CD4-positive, alpha-beta T cell treated with Interleukin-10 for 1 hour (primary cell): ENCODE measurements around the gene DALRD3.

Experiments used
- DNase-seq: peaks from one replicate; pipeline ENCODE4 v3.0.0-alpha.2; 2020

Gene DALRD3

DNA sequence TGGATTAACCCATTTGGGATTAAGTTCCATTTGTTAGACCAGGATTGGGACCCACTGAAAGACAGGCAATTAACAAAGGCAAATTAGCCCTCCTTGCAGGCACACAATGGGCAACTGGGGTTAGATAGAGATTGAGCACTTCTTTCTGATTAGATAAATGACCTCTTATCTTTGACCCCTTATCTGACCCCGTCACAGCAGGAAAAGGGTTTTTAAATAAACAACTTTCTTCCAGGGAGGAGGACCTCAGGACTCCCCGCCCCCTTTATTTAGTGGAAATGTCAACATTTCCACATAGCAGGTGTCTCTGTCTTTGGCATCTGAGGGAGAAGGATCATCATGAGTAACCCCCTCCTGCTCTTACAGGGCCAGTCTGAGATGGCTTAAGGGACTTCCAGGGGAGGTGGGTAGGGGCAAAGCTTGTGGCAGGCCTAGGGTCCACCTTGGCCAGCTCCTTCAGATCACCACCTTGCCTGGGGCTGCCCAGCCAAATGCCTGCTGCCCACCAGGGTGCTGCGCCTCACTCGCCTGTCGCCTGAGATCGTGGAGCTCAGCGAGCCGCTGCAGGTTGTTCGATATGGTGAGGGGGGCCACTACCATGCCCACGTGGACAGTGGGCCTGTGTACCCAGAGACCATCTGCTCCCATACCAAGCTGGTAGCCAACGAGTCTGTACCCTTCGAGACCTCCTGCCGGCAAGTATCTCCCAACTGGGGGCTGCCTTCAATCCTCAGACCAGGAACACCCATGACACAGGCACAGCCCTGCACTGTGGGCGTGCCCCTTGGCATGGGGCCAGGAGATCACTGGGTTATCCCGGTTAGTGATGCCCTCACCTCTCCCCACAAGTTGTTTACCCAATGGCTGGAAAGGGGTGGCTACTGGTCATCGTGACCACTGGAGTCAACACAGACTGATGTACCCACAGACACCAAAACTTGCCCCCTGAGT lies 13.8 kb downstream of the DALRD3 start:
- DNase-seq, result no peak

DNA sequence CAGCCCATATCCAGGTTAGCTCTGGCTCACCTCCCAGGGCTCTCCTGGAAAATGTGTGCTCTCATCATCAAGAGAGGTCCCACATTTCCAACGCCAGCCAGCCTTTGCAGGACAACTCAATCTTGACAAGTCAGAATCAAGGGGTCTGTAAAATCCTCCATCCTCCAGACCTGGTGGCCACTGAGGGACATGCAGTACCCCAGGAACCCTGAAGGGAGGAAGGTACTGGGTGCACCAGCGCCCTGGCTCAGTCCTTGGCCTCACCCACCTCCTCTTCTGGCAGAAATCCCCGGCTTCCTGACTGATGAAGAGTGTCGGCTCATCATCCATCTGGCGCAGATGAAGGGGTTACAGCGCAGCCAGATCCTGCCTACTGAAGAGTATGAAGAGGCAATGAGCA lies 17.2 kb downstream of the DALRD3 start:
- no peak for DNase-seq

DNA sequence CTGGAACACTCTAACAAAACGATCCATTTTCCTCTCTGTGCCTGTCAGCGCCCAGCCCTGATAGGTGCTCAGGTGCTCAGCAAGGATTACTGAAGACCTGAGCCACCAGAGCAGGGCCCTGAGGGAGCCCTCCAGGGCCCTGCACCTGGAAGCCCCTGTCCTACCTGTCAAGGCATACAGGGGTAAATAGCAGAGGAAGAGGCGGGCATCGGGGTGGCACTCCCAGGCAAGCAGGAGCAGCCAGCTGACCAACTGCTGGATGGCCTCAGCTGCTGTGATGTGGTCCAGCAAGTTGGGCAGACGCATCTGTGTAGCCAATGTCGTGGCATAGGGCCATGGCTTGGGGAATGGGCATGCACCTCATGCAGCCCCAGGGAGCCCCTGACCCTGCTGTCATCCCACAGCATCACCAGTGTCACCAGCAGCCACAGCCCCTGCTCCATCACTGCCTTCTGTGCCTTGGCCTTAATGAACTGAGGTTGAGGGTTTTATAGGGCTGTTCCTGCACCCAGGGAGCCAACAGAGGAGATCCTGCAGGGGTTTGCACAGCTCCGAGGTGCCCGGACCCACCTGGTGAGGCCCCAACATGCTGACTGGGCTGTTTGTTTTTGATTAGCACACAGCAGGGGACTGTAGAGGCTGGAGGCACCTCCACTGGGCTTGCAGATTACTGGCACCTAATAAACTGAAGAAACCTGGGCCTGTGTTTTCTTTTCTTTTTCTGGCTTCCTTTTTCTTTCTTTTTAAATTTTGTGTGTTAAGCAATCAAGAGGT lies 19.1 kb downstream of the DALRD3 start:
- DNase-seq, result no peak

DNA sequence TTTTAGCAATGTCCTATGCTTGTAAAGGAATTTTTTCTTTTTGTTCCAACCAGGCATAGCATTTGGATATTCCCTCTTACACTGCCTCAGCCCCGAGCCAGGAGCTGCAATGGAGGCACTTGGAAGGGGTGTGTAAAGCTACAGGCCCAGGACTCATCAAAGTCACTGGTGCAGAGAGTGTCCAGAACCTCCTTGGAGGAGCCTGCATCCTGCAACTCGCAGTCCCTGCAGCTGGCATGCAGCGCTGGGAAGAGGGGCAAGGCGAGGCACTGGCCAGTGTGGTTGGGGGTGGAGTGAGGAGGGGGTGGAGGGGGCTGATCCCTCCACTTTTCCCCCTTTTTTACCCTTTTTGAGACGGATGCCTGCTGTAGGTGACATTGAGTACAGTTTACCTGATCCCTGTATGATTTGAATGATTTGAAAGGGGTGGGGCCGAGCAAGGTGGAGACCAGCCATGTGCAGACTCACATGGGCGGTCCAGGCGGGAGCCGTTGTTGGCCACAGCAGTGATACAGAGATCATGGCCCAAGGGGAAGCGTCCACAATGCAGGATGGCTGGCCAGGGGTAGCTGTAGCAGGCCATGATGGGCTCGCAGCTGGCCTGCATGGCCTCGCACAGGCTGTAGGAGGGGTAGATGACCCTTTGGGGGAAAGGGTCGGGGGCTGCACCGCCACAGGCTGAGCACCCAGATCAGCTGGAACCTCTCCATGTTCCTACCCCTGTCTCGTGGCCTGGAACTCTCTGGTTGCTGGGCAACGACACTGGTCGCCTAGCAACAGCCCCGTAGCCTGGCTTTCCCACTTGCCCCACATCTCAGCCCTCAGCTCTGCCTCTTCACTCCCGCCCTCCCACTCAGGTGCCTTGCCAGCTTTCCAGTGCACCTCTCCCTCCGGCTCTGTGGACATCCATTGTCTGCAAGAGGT lies 20.4 kb downstream of the DALRD3 start:
- no peak for DNase-seq

DNA sequence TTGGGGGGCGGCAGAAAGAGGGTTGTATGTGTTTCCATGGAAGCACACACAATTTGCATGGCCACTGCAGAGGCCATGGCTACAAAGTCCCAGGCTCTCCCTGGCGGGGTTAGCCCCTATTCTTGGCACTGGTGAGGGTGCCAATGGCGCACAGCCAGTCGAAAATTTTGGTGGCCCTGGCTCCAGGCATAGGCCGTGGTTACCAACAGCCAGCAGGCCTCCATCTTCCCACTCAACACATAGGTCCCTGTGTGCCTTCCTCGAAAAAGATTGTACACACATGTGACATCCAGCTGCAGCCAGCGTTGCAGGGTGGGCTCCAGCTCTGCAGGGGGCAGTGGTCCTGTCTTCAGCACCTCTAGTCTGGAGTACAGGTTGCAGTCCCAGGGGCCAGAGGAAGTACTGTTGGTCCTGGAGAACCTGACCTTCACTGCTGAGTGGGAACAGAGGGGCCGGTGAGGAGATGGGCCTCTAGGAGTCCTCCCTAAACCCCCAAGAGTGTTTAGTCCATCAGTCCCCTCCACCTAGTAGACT lies 21.2 kb downstream of the DALRD3 start:
- no peak for DNase-seq

DNA sequence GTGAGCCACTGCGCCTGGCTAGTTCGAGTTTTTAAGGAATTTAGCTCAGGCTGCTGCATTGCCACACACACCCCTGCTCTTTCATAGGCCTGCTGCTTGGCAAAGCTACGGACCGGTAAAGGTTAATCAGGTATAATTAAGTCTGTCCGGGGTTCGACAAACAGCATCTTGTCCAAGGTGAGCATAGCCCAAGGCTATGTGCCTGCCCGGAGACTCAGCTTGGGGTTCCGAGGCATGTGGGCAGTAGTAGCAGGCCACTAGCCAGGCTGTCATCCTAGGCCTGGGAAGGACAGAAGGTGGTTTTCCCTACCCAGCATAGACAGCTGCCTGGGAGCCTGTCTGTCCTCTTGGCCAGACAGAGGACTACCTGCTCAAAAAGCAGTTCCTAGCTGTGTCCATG lies 21.7 kb downstream of the DALRD3 start:
- DNase-seq, result no peak

DNA sequence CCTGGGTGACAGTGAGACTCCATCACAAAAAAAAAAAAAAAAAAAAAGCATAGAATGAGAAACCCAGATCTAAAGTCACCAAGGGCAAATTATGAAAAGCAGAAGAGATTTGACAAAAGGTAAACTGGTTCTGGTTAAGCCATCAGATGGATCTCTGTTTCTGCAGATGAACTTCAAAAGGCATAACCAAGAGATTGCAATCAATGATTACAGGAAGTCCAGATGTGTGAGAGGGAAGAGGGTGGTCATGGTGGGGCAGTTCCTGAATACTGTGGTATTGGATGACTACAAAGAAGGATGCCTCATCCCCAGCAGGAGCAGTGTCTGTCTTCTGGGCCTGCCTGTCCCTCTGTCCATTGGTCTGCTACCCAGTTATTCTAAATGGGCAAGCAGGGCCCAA lies 24.5 kb downstream of the DALRD3 start:
- no peak for DNase-seq

DNA sequence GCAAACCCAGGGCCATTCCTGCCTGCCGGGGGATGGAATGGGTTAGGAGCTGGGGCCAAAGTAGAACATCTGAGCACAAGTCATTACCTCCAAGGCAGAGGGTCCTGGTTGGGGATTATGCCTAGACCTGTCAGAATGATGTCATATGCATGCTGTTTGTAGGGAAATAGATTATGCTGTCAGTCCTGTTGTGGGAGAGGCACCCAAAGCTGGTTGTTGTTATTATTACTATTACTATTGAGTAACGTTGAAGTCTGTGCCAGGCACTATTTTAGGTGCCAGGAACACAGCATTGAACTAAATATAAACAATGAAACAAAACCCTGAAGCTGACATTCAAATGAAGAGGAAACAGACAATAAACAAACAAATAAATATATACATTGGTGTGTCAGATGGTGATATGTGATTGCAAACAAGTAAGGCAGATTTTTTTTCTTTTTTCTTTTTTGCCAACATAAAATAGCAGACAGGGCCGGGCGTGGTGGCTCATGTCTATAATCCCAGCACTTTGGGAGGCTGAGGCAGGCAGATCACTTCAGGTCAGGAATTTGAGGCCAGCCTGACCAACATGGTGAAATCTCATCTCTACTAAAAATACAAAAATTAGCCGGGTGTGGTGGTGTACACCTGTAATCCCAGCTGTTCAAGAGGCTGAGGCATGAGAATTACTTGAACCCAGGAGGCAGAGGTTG lies 26.4 kb downstream of the DALRD3 start:
- no peak for DNase-seq

DNA sequence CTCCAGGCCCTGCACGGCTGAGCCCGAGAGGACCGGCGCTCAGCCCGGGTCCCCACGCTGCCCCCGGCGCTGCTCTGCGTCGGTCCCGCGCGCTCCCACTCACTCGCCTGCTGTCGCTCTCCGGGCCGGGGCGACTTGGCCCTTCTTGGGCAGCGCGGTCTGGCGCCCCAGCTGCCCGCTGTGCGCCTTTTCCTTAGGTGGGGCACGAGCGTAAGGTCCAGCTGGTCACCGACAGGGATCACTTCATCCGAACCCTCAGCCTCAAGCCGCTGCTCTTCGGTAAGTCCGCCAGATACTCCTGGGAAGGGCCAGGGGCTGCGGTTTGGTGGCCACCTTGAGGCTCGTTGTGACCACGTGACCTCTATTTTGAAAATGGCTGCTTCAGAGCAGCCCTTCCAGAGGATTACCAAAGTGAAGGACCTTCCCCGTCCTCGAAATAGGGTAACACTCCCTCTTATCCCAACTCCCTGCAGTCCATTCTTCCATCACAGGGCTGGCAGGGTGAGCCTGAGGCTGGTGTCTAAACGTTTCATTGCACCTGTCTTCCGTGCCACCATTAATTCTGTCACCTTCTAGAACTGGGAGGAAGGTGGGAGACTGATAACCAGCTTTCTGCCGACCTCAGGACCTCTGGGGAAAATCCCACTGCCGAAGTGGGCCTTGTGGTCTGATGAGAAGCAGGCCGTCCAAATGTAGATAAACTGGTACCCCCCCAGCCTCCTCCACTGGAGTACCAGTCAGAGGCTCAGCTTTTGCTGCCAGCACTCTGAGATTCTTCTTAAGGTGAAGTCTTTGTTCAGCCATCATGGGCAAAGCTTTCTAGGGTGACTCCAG lies 27.5 kb downstream of the DALRD3 start:
- peak; percentile 45 for DNase-seq

DNA sequence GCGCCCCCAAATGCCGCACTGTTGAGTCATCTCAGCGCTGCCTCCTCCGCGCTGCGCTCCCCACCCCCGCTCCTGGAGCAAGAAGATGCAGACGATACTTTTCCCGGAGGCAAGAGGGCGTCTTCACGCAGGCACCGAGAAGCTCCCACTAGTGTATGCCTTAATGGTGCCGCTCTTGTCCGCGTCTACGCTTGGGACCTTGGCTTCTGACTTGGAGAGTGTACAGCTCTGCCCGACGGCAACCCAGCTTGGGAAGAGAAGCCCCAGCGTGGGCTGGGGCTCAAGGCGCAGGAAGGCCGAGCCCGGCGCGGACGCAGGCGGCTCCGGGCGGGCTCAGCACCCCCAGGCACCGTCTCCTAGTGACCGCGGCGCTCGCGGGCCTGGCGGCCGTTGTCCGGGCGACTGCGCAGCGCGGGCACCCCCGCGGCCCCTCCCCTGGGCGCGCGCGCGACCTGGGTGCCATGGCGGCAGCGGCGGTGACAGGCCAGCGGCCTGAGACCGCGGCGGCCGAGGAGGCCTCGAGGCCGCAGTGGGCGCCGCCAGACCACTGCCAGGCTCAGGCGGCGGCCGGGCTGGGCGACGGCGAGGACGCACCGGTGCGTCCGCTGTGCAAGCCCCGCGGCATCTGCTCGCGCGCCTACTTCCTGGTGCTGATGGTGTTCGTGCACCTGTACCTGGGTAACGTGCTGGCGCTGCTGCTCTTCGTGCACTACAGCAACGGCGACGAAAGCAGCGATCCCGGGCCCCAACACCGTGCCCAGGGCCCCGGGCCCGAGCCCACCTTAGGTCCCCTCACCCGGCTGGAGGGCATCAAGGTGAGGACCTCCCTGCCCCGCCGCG lies 28.4 kb downstream of the DALRD3 start, which contains the start of gene P4HTM:
TSS of gene P4HTM (plus strand) at position 446 of the 840 bp plus-strand sequence. CDS start at position 462, 16 bp downstream.
- peak; percentile 73 for DNase-seq

DNA sequence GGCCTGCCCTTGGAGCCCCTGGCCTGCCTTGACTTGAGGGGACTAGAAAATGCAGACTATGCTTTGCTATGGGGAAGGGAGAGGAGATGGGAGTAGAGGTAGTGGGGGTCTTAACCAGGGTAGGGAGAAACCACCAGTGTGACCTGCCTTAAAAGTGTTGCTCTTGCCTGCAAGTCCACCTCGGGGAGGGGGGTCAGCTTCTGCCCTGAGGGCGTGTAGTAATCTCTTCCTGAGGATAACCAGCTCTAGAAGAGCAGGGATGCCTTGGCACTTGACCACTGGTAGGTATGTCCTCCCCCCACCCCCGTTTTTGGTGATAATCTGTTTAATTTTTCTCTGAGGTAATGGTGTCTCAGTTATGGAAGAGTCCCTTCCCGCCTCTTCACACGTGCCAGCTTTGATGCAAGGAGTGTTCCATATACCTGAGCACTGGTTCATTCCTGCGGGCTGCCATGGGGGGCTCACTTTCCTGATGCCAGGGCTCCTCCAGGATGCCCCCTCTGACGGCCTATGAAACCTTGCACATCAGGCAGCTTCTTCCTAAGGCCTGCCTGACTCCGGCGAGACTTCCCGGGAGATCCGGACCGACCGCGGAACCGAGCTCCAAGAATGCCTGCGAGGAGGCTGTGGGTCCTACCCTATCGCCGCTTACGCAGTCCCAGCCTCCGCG lies 29.1 kb downstream of the DALRD3 start:
- DNase-seq, result no peak

DNA sequence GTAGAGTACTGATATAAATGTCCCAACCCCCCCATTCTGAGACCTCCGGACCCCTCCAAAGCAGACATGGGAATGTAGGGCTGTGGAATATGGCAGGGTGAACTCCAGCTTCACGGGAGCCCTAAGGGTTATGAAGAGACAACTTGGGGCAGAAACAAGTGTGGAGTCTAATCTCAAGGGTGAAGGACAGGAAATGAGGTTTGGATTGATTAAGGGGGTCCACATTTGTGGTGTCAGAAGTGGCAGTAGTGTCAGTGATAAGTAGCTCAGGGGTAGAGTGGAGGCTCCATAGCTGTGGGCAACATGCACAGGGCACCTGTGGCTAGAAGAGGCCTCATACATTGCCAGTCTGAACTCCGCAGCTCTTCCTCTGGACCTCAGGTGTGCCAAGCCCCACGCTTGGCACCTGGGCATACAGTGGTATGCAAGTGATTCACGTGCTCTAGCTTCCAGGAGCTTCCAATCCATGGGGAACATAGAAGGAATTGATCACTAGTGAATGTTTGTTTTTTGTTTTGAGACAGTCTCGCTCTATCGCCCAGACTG lies 32.5 kb downstream of the DALRD3 start:
- no peak for DNase-seq

DNA sequence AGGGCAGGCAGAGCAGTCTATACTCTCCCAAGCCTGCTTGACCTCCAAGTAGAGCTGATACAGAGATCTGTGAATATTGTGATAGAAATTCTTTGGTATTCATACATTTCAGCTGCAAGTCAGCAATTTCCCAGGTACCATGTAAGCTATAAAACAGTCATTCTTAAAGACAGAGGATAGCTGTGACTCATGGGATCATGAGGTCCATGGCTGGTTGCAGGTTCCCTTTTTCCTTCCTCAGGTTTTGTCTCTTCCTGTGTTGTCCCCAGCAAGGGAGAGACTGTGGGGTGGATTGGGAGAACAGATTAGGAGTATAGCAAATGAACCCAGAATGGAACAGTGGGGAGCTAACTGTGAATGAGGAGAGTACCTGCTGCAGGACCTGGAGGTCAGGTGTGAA lies 33.7 kb downstream of the DALRD3 start:
- DNase-seq, result no peak

DNA sequence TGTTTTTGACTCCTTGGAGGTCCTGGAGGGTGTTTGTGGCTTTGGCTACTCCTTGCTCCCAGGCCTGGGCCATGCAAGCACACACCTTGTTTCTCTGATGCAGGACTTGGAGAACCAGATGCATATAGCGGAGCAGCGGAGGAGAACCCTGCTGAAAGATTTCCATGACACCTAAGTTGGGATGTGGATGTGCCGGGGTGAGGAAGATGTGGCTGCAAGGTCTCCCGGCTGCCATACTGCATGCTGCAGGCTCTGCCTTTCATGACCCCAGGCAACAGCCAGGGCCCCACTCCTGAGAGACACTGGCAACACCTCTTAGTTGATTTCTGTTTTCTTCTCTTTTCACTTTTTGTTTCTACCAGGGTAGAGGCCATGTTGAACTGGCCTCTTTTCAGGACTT lies 35.3 kb downstream of the DALRD3 start:
- no peak for DNase-seq

DNA sequence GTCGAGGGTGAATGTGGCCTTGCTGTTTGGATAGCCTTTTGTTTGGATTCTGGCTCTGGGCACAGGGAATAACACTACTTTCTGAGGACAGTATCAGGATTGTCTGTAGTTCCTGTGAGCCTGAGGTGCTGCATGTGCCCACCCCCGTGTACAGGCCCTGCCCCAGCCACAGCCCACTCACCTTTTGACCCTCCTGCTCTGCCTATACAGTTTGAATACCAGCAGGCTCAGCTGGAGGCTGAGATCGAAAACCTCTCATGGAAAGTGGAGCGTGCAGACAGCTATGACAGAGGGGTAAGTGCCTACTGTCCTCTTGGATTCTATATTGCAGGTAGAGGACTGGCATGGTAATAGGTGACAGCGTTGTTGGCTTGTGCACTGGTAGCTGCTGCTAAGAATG lies 35.7 kb downstream of the DALRD3 start:
- no peak for DNase-seq

DNA sequence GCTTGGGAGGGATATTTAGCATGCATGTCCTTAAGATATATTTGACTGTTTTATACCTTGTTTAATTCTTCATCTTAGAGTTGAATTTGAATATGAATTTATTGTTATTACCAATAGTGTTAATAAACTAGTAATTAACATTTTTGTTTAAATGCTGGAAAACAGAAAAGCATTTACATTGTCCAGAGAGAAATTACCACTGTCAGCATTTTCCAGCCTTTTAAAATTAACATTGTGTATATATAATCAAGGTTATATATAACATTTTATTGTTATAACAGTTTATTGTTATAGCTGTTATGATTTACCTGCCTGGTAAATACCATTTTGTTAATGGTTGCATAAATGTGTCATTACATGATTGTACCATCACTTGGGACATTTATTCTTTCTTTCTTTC lies 36.4 kb downstream of the DALRD3 start:
- DNase-seq, result no peak

DNA sequence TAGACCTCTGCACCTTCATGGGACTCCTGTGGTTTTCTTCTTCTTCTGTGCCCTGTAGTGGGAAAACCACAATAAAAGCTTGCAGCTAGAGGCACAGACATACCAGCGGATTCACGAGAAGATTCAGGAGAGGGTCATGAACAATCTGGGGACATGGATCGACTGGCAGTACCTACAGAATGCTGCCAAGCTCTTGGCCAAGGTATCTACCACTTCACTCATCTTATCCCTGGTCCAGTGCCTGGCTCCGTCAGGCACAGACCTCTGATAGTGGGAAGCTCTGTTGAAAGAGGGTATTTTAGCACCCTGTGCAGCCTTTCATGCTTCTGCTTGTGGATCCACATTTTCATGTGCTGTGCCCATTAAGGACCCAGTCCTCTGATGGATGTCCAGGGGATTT lies 38.1 kb downstream of the DALRD3 start:
- no peak for DNase-seq

DNA sequence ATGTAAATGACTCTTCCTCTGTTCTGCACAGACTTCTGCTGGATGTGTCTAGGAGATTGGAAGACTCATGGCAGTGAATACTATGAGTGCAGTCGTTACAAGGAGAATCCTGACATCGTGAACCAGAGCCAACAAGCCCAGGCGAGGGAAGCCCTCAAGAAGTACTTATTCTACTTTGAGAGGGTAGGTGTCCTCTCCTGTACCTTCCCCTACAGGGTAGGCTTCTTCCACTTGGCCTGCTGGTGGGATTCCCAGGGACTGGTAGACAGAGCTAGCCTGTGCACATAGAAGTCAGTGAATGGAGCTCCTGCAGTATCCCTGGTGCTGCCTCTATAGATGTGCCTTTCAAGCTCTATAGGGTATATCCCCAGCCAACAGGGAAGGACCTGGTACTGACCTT lies 38.9 kb downstream of the DALRD3 start:
- no peak for DNase-seq
